SK-N-SH treated with all-trans-retinoic acid at 6 μM for 48 hours (cell line): ENCODE data around the gene FLOT1.

Experiments
- ATAC-seq: fragments of 200-7000 bp; cut with Tn5 transposase; 3 replicates; pipeline ENCODE4 v1.9.1; 2020; ENCODE audit warnings: mild to moderate bottlenecking, moderate library complexity
- ARNTL ChIP-seq: fragments of 450-650 bp; formaldehyde crosslinking; IDR thresholded peaks from 2 replicates; pipeline ENCODE4 v1.5.0; 2020; ENCODE audit warnings: low read depth, mild to moderate bottlenecking, moderate library complexity, borderline replicate concordance
- CSDC2 ChIP-seq: fragments of 250-450 bp; sonication (Bioruptor Pico); IDR thresholded peaks from 2 replicates; pipeline ENCODE4 v1.5.0; 2020; ENCODE audit warnings: mild to moderate bottlenecking, moderate library complexity
- ESRRG ChIP-seq: fragments of 250-450 bp; sonication (Bioruptor Pico); IDR thresholded peaks from 2 replicates; pipeline ENCODE4 v1.6.1; 2021; ENCODE audit warnings: mild to moderate bottlenecking
- GLIS3 ChIP-seq: fragments of 250-450 bp; sonication (Bioruptor Pico); IDR thresholded peaks from 2 replicates; pipeline ENCODE4 v1.5.0; 2020; ENCODE audit warnings: mild to moderate bottlenecking, moderate library complexity
- ISL1 ChIP-seq: fragments of 250-450 bp; sonication (Bioruptor Pico); IDR thresholded peaks from 2 replicates; pipeline ENCODE4 v2.1.2; 2022; ENCODE audit warnings: mild to moderate bottlenecking, moderate library complexity
- OSR1 ChIP-seq: fragments of 250-450 bp; sonication (Bioruptor Pico); IDR thresholded peaks from 2 replicates; pipeline ENCODE4 v1.8.0; 2022; ENCODE audit warnings: moderate library complexity, mild to moderate bottlenecking, inconsistent platforms
- PPARA ChIP-seq: fragments of 250-450 bp; sonication (Bioruptor Pico); IDR thresholded peaks from 2 replicates; pipeline ENCODE4 v1.5.0; 2020; ENCODE audit warnings: mild to moderate bottlenecking, borderline replicate concordance
- SNAI2 ChIP-seq: fragments of 250-450 bp; sonication (Bioruptor Pico); IDR thresholded peaks from 2 replicates; pipeline ENCODE4 v1.5.0; 2020; ENCODE audit warnings: mild to moderate bottlenecking, moderate library complexity
- TCF4 ChIP-seq: fragments of 250-450 bp; sonication (Bioruptor Pico); IDR thresholded peaks from 2 replicates; pipeline ENCODE4 v1.8.0; 2021; ENCODE audit warnings: mild to moderate bottlenecking, moderate library complexity, borderline replicate concordance
- TOX ChIP-seq: fragments of 250-450 bp; sonication (Bioruptor Pico); IDR thresholded peaks from 2 replicates; pipeline ENCODE4 v1.8.0; 2021; ENCODE audit warnings: mild to moderate bottlenecking, moderate library complexity, borderline replicate concordance
- ZC3H10 ChIP-seq: fragments of 250-450 bp; sonication (Bioruptor Pico); IDR thresholded peaks from 2 replicates; pipeline ENCODE4 v1.5.1; 2021; ENCODE audit warnings: mild to moderate bottlenecking, moderate library complexity
- ZFP3 ChIP-seq: fragments of 250-450 bp; sonication (Bioruptor Pico); IDR thresholded peaks from 2 replicates; pipeline ENCODE4 v1.5.0; 2020; ENCODE audit warnings: mild to moderate bottlenecking, moderate library complexity
- ZNF565 ChIP-seq: fragments of 450-650 bp; formaldehyde crosslinking; conservative IDR thresholded peaks from 2 replicates; pipeline ENCODE4 v1.5.0; 2020; ENCODE audit warnings: low read depth, mild to moderate bottlenecking, moderate library complexity
- ZNF70 ChIP-seq: fragments of 450-650 bp; formaldehyde crosslinking; IDR thresholded peaks from 2 replicates; pipeline ENCODE4 v1.5.0; 2020; ENCODE audit warnings: mild to moderate bottlenecking, moderate library complexity
- ZNF8 ChIP-seq: fragments of 450-650 bp; formaldehyde crosslinking; IDR thresholded peaks from 2 replicates; pipeline ENCODE4 v1.5.0; 2020; ENCODE audit warnings: mild to moderate bottlenecking, moderate library complexity
- TF ChIP-seq, protein P1 (sequence below): fragments of 250-450 bp; sonication (Bioruptor Pico); IDR thresholded peaks from 2 replicates; pipeline ENCODE4 v1.8.0; 2021; ENCODE audit warnings: low read depth, mild to moderate bottlenecking, moderate library complexity, borderline replicate concordance
- TF ChIP-seq, protein P2 (sequence below): fragments of 250-450 bp; sonication (Bioruptor Pico); IDR thresholded peaks from 2 replicates; pipeline ENCODE4 v1.5.0; 2020; ENCODE audit warnings: mild to moderate bottlenecking, moderate library complexity
- TF ChIP-seq, protein P3 (sequence below): fragments of 250-450 bp; sonication (Bioruptor Pico); IDR thresholded peaks from 2 replicates; pipeline ENCODE4 v1.5.1; 2020; ENCODE audit warnings: low read depth, mild to moderate bottlenecking, moderate library complexity
- TF ChIP-seq, protein P4 (sequence below): fragments of 250-450 bp; sonication (Bioruptor Pico); IDR thresholded peaks from 2 replicates; pipeline ENCODE4 v1.5.1; 2021; ENCODE audit warnings: mild to moderate bottlenecking, moderate library complexity

FLOT1 gene

DNA sequence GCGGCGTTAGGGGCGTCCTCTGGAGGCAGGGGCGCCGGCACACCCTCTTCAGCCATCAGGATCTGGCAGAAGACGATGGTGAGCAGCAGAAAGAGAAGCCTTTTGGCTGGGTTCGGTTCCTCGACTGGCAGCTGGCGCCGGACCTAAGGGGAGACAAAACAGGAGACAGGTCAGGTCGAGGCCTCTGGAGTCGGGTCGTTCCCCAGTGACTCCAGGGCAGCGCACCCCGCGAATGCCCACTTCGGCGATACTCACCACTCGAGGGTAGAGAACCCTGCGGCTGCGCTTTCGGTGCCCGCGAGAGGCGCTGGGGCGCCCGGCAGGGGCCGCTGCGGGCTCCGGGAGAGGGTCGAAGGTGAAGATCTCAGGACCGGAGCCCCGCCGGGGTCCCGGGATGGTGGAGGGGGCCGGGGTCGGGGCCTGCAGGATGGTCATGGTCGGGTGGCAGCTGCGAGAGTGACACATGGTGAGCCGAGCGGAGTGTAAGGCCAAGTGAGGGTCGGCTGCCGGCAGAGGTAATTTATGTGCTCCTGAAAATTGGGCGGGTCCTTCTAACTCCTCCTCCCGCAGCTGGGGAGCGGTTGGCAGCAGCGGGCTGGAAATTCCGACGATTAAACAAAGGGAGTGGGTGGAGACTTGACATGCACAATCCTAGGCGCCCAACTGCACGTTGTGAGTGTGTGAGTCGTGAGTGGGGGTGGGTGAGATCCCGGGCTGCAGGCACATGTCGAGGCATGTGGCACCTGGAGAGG, 1.7 kb upstream of the FLOT1 start, which contains the start of gene IER3:
Gene IER3 (minus strand): TSS at position 494 of the 752 bp plus-strand sequence. CDS start 29 bp downstream, at position 465.
- peak; percentile 3; the same call in 2 of the 3 replicates for ATAC-seq
- TF ChIP-seq PPARA (CRISPR knock-in tag) (no peak), ZC3H10 (CRISPR knock-in tag) (no peak), ZFP3 (CRISPR knock-in tag) (no peak), ZNF70 (no peak), ZNF8 (CRISPR knock-in tag) (no peak), ISL1 (CRISPR knock-in tag) (no peak), GLIS3 (CRISPR knock-in tag) (no peak), ZNF565 (CRISPR knock-in tag) (no peak), OSR1 (no peak), TOX (CRISPR knock-in tag) (no peak), ESRRG (CRISPR knock-in tag) (no peak), ARNTL (no peak), SNAI2 (CRISPR knock-in tag) (no peak), TCF4 (no peak), CSDC2 (CRISPR knock-in tag) (no peak)
- TF ChIP-seq, protein P1, sequence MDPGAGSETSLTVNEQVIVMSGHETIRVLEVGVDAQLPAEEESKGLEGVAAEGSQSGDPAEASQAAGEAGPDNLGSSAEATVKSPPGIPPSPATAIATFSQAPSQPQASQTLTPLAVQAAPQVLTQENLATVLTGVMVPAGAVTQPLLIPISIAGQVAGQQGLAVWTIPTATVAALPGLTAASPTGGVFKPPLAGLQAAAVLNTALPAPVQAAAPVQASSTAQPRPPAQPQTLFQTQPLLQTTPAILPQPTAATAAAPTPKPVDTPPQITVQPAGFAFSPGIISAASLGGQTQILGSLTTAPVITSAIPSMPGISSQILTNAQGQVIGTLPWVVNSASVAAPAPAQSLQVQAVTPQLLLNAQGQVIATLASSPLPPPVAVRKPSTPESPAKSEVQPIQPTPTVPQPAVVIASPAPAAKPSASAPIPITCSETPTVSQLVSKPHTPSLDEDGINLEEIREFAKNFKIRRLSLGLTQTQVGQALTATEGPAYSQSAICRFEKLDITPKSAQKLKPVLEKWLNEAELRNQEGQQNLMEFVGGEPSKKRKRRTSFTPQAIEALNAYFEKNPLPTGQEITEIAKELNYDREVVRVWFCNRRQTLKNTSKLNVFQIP (CRISPR knock-in tag) = no peak
- TF ChIP-seq, protein P2, sequence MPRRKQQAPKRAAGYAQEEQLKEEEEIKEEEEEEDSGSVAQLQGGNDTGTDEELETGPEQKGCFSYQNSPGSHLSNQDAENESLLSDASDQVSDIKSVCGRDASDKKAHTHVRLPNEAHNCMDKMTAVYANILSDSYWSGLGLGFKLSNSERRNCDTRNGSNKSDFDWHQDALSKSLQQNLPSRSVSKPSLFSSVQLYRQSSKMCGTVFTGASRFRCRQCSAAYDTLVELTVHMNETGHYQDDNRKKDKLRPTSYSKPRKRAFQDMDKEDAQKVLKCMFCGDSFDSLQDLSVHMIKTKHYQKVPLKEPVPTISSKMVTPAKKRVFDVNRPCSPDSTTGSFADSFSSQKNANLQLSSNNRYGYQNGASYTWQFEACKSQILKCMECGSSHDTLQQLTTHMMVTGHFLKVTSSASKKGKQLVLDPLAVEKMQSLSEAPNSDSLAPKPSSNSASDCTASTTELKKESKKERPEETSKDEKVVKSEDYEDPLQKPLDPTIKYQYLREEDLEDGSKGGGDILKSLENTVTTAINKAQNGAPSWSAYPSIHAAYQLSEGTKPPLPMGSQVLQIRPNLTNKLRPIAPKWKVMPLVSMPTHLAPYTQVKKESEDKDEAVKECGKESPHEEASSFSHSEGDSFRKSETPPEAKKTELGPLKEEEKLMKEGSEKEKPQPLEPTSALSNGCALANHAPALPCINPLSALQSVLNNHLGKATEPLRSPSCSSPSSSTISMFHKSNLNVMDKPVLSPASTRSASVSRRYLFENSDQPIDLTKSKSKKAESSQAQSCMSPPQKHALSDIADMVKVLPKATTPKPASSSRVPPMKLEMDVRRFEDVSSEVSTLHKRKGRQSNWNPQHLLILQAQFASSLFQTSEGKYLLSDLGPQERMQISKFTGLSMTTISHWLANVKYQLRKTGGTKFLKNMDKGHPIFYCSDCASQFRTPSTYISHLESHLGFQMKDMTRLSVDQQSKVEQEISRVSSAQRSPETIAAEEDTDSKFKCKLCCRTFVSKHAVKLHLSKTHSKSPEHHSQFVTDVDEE (CRISPR knock-in tag) = no peak
- TF ChIP-seq, protein P3, sequence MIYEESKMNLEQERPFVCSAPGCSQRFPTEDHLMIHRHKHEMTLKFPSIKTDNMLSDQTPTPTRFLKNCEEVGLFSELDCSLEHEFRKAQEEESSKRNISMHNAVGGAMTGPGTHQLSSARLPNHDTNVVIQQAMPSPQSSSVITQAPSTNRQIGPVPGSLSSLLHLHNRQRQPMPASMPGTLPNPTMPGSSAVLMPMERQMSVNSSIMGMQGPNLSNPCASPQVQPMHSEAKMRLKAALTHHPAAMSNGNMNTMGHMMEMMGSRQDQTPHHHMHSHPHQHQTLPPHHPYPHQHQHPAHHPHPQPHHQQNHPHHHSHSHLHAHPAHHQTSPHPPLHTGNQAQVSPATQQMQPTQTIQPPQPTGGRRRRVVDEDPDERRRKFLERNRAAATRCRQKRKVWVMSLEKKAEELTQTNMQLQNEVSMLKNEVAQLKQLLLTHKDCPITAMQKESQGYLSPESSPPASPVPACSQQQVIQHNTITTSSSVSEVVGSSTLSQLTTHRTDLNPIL (CRISPR knock-in tag) = no peak
- TF ChIP-seq, protein P4, sequence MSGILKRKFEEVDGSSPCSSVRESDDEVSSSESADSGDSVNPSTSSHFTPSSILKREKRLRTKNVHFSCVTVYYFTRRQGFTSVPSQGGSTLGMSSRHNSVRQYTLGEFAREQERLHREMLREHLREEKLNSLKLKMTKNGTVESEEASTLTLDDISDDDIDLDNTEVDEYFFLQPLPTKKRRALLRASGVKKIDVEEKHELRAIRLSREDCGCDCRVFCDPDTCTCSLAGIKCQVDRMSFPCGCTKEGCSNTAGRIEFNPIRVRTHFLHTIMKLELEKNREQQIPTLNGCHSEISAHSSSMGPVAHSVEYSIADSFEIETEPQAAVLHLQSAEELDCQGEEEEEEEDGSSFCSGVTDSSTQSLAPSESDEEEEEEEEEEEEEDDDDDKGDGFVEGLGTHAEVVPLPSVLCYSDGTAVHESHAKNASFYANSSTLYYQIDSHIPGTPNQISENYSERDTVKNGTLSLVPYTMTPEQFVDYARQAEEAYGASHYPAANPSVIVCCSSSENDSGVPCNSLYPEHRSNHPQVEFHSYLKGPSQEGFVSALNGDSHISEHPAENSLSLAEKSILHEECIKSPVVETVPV (CRISPR knock-in tag) = no peak

DNA sequence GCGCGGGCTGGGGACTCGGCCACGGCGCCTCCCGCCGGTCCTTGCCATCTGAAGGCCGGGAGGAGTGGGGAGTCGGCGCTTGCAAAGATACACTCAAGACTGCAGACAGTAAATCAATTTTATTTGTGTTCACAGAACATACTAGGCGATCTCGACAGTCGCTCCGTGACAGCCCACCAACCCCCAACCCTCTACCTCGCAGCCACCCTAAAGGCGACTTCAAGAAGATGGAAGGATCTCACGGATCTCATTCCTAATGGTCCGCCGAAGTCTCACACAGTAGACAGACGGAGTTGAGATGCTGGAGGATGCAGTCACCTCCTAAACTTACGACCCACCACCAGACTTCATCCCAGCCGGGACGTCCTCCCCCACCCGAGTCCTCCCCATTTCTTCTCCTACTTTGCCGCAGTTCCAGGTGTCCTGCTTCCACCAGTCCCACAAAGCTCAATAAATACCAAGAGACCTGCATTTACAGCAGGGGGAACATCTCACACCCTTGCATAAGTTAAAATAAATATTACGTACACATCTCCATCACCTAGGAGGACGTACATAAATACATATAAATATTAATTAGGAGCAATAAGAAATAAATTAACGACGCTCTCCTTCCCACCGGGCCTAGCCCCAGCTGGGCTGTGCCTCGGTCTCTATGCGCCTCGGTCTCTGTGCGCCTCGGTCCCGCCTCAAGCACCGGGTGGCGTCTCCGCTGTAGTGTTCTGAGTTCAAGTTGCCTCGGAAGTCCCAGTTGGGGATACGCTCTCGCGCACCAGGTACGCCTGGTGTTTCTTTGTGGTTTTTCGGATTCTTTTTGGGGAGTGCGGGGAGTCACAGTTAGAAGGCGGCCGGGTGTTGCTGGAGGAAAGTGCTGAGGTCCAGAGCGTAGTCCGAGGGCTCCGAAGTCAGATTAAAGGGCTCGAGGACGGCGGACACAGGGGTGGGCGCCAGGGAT, 889 bp upstream of the FLOT1 start:
- TF ChIP-seq CSDC2 (CRISPR knock-in tag) = 0 out of 2 replicates have a peak, but pooled peaks have one; percentile 72
- no peak for TF ChIP-seq ARNTL
- TF ChIP-seq ZFP3 (CRISPR knock-in tag) = peak; percentile 70
- no peak for TF ChIP-seq PPARA (CRISPR knock-in tag)
- TF ChIP-seq, protein P2 (CRISPR knock-in tag) = 0 out of 2 replicates have a peak, but pooled peaks have one; percentile 12
- ATAC-seq = no peak
